Measurements from ENCODE around the gene CAP2. TPM values are rescaled to one million over a fixed set of nuclear protein-coding genes. Genes with fewer than 3 reads are reported as not detected.
"Not testable (repeated sequence)": the region's sequence is repeated elsewhere in the genome, so short reads cannot be mapped to it uniquely, and the experiment has no call there.

CAP2 gene
- total RNA-seq, 4 donors from 2014 or later = 3.5 to 8.9 (median 4.5) TPM

DNA sequence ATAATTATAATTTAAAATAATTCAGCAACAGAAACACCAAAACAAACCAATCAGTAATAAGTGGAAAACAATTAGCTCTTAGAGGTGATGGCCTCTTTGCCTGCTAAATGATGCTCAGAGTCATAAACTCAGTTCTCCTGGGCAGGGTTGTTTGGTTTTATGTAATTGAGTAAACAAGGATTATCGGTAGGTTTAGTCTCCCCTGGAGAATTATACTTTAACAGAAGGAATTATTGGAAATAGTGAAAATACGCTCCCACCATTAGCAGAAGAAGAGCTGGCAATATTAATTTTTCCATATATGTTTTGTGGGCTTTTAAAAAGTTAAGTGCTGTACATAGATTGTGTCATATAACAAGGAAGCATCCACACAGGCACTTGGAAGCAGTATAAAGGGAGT, 27.0 kb downstream of the CAP2 start:
- TF ChIP-seq, protein P1, sequence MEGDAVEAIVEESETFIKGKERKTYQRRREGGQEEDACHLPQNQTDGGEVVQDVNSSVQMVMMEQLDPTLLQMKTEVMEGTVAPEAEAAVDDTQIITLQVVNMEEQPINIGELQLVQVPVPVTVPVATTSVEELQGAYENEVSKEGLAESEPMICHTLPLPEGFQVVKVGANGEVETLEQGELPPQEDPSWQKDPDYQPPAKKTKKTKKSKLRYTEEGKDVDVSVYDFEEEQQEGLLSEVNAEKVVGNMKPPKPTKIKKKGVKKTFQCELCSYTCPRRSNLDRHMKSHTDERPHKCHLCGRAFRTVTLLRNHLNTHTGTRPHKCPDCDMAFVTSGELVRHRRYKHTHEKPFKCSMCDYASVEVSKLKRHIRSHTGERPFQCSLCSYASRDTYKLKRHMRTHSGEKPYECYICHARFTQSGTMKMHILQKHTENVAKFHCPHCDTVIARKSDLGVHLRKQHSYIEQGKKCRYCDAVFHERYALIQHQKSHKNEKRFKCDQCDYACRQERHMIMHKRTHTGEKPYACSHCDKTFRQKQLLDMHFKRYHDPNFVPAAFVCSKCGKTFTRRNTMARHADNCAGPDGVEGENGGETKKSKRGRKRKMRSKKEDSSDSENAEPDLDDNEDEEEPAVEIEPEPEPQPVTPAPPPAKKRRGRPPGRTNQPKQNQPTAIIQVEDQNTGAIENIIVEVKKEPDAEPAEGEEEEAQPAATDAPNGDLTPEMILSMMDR (IDR thresholded peaks at IDR 0.05) = no peak

DNA sequence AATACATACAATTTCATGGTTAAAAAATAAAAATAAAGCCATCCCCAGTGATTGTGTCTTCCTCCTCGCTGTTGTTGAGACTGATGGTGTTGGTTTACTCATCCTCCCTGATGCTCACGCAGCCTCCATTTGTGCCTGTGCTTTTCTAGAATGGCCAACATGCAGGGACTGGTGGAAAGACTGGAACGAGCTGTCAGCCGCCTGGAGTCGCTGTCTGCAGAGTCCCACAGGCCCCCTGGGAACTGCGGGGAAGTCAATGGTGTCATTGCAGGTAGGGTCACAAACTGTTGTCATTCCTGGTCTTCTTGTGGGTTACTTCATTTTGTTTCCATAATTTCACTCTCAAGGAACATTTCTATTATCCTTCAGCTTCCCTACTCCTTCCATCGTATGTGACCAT, 28.0 kb downstream of the CAP2 start:
- no peak for DNase-seq (ENCODE audit: low spot score)
- TF ChIP-seq, protein P1 (IDR thresholded peaks at IDR 0.05) = no peak
- ATAC-seq (ENCODE audit: low FRiP score) = no peak

More for the DNA sequence above, 27.0 kb downstream of the CAP2 start:
- DNase-seq (ENCODE audit: low spot score) (no peak), ATAC-seq (ENCODE audit: low FRiP score) (no peak)

DNA sequence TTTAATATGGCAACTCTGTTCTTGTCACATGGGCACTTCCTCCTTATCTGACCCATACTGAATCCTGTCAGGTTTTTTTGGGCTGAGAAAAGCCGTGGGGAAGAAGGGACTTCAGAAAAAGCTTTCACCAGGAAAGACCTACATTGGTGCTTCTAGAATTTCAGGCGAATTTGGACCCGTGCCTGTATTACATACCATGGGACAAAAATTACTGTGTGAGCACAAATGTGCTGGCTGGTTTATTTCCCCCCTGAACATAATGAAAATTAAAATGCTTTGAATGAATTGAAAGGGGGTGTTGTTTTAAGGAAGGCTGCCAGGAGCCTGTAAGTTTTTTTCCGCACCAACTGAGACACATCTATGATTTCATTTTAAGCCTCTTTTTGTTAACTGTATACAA, 29.6 kb downstream of the CAP2 start:
- no peak for DNase-seq (ENCODE audit: low spot score)
- ATAC-seq (ENCODE audit: low FRiP score) = no peak
- TF ChIP-seq, protein P1 (IDR thresholded peaks at IDR 0.05) = no peak

DNA sequence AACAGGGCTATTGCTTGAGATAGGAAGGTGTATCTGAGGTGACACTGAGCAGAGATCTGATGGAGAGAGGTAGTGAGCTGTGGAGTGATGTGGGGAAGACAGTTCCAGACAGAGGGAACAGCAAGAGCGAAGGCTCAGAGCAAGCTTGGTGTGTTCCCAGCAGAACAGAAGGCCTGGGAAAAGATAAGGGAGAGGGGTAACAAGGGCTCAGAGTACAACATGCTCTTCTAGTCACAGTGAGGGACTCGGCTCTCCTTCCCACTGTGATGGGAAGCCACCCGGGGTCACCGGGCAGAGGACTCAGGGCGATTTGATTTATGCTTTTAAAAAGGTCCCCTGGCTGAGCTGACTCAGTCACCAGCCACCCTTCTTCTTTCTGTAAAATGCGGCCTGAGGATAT, 33.7 kb downstream of the CAP2 start:
- TF ChIP-seq, protein P1 (IDR thresholded peaks at IDR 0.05) = no peak
- DNase-seq (ENCODE audit: low spot score) = no peak
- ATAC-seq (ENCODE audit: low FRiP score) = no peak

DNA sequence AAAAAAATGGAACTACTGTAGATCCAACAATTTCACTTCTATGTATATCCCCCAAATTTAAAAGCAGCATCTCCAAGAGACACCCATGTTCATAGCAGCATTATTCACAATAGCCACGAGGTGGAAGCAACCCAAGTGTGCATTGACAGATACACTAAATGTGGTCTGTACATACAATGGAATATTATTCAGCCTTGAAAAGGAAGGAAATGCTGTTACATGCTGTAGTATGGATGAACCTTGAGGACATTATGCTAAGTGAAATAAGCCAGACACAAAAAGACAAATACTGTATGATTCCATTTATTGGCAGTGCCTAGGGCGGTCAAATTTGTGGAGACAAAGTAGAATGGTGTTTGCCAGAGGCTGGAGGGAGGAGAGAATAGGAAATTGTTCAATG, 34.2 kb downstream of the CAP2 start:
- TF ChIP-seq, protein P1 (IDR thresholded peaks at IDR 0.05) = no peak
- DNase-seq (ENCODE audit: low spot score) (no peak), ATAC-seq (ENCODE audit: low FRiP score) (no peak)

DNA sequence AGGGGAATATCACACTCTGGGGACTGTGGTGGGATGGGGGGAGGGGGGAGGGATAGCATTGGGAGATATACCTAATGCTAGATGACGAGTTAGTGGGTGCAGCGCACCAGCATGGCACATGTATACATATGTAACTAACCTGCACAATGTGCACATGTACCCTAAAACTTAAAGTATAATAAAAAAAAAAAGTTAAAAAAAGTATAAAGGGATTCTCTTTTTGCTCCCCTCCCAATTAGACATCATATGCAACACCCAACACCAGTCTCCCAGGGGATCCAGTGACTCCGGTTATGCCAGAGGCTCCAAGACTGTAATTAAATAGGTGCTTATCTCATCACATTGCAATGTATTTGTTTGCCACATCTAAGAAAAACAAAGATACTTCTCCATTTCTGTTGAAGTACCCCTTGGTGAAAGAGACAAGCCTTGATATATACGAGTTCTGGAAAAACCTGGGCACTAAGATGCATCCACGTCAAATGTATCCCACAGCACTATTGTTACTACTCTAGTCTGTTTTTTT, 35.3 kb downstream of the CAP2 start:
- ATAC-seq (ENCODE audit: low FRiP score); DNase-seq (ENCODE audit: low spot score): not testable (repeated sequence)

DNA sequence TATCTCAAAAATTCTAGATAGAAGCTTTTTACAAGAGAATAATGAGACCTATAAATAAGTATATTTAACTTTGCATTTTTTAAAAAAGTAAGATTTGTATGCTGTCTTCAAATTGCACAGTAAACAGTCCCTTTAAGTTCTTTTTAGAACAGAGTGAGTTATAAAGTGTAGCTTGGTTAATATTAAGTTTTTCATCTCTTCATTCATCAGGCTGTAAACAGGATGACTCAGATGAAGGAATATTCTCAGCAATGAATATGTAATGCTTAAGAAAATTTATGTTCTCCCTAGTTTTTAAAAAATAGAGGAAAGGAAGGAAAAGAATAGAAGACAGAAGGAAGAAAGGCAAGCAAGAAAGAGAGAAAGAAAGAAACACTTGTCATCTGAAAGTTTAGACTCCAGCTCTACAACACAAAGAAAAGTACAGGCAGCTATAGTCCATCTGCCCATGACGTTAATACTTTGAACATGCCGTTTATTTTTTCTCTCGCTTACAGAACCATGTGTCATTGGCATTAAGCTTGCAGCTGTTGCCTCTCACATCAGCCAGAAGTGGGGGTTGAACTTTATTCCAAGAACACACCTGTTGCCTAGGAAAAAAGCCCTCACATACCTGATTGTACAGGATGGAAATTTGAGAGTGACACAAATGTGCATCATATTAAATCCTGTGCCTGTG, 36.1 kb downstream of the CAP2 start:
- ATAC-seq (ENCODE audit: low FRiP score) (no peak), DNase-seq (ENCODE audit: low spot score) (no peak)
- TF ChIP-seq, protein P1 (IDR thresholded peaks at IDR 0.05) = no peak
